ENCODE results near the gene YWHAE. TPM values are rescaled to one million over a fixed set of nuclear protein-coding genes. Genes with fewer than 3 reads are reported as not detected.
"Not testable (repeated sequence)": the region's sequence is repeated elsewhere in the genome, so short reads cannot be mapped to it uniquely, and the experiment has no call there.

Gene YWHAE
- total RNA-seq, 1 donor from 2014 or later, result 493 TPM

GRCh38 chr17:1322014-1322428 is 78.0 kb downstream of the YWHAE start:
- Mint-ChIP-seq H3K27me3 (peaks cover 10% of the 10 kb centered on the region), H3K27ac (no peak overlapping the region), H3K9me3 (no peaks in the 10 kb centered on the region), H3K4me1 (peaks cover 2% of the 10 kb centered on the region), H3K4me3 (no peak overlapping the region), H3K36me3 (ENCODE audit: low read depth) (no peaks in the 10 kb centered on the region)
- intact Hi-C loops (cut with micrococcal nuclease), result no loop called here
- DNase-seq, result no peak

- no peak overlapping the region for H3K4me3 Mint-ChIP-seq
- no peaks in the 10 kb centered on the region for H3K36me3 Mint-ChIP-seq (ENCODE audit: low read depth)
- peaks cover 8% of the 10 kb centered on the region for H3K27me3 Mint-ChIP-seq
- intact Hi-C loops (cut with micrococcal nuclease), result no loop called here
- H3K27ac Mint-ChIP-seq, result no peak overlapping the region
- H3K4me1 Mint-ChIP-seq, result no peaks in the 10 kb centered on the region
- H3K9me3 Mint-ChIP-seq, result no peaks in the 10 kb centered on the region
- DNase-seq, result no peak
Observed at GRCh38 chr17:1315891-1316403, 84.1 kb downstream of the YWHAE start.

- Mint-ChIP-seq H3K36me3 (ENCODE audit: low read depth) (no peaks in the 10 kb centered on the region), H3K4me3 (no peak overlapping the region), H3K9me3 (no peaks in the 10 kb centered on the region), H3K4me1 (no peaks in the 10 kb centered on the region), H3K27me3 (peaks cover 8% of the 10 kb centered on the region), H3K27ac (no peak overlapping the region)
- DNase-seq, result no peak
- intact Hi-C loops (cut with micrococcal nuclease), result no loop called here
Observed at GRCh38 chr17:1315409-1315808, 84.6 kb downstream of the YWHAE start.

DNA sequence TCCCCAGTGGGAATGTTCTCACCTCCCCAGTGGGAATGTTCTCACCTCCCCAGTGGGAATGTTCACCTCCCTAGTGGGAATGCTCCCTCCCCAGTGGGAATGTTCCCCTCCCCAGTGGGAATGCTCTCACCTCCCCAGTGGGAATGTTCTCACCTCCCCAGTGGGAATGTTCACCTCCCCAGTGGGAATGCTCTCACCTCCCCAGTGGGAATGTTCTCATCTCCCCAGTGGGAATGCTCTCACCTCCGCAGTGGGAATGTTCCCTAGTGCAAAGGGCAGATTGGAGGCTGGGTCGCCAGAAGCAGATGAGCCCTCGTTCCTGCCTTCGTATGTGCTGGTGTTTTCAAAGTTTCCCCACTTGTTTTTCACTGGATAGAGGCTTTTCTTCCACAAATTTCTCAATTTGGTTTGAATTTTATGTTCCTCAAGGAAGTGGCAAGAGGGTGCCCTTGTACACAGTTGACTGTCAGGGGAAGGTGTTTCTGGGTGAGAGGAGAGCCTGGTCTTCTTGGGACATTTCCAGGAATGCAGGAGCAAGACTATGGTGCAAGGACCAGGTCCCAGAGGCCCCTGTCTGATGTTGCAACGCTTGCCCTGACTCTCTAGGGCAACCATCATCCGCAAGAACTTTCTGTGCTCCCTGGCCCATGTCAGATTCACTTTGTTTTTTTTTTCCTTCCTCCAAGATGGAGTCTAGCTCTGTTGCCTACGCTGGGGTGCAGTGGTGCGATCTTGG is 86.6 kb downstream of the YWHAE start:
- DNase-seq, result no peak
- Mint-ChIP-seq H3K36me3 (ENCODE audit: low read depth) (no peaks in the 10 kb centered on the region), H3K9me3 (no peaks in the 10 kb centered on the region), H3K4me1 (no peaks in the 10 kb centered on the region), H3K27ac (no peak overlapping the region), H3K27me3 (peaks cover 6% of the 10 kb centered on the region), H3K4me3 (no peak overlapping the region)
- intact Hi-C loops (cut with micrococcal nuclease), result no loop called here

DNA sequence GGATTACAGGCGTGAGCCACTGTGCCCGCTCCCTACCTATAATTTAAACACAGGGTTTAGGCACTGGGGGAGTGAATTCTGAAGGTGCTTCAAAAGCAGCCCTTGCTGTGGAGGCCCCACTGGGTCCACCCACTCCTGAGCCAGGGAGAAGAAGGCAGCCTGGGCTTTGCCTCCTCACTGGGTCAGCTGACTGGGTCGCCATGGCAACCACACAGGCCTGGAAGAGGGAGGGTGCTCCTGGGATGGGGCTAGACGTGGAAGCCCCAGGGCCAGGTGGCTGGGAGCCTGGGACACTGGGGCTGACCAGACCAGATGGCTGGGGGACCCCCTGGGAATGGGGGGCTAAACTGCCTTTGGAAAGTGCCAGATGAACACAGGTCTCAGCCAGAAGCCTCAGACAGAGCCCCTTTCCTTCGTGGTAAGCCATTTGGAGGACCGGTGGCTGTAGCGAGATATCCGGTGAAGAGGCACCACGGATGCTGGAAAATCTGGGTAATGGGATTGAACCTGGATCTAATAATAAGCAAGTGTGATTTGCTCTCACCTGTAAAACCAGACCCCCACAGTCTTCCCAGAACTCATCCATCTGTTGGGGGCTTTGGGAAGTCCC is 87.7 kb downstream of the YWHAE start:
- no peak for DNase-seq
- Mint-ChIP-seq H3K36me3 (ENCODE audit: low read depth) (no peaks in the 10 kb centered on the region), H3K9me3 (no peaks in the 10 kb centered on the region), H3K4me3 (no peak overlapping the region), H3K27ac (no peak overlapping the region), H3K4me1 (peaks cover 1% of the 10 kb centered on the region), H3K27me3 (peaks cover 8% of the 10 kb centered on the region)
- intact Hi-C loops (cut with micrococcal nuclease), result no loop called here

GRCh38 chr17:1307829-1308228 is 92.2 kb downstream of the YWHAE start:
- H3K27me3 Mint-ChIP-seq; H3K4me3 Mint-ChIP-seq; H3K9me3 Mint-ChIP-seq; H3K36me3 Mint-ChIP-seq (ENCODE audit: low read depth); intact Hi-C loops (cut with micrococcal nuclease); H3K4me1 Mint-ChIP-seq; DNase-seq; H3K27ac Mint-ChIP-seq: not testable (repeated sequence)

DNA sequence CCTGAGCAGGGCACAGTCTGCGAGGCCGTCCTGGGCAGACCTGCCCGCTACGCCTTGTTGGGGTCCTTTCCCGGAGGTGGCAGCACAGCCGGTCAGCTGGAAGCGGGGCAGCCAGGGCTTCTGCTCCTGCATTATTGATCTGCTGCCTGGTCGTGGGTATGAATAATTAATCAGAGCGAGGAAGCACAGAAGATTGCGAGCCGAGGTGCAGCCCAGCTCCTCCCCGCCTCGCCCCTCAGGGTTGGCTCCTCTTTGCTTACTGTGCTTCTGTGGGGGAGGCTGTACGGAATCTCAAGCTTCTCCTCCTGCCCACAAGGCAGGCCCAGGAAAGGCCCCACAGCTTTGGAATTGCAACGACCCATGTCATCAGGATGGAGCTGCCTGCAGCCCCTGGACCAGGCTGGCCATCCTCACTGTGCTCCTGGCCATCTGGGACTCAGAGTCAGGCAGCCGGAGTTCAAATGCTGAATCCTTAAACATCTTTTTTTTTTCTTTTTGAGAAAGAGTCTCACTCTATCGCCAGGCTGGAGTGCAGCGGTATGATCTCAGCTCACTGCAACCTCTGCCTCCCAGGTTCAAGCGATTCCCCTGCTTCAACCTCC is 95.0 kb downstream of the YWHAE start:
- H3K36me3 Mint-ChIP-seq (ENCODE audit: low read depth), result no peaks in the 10 kb centered on the region
- peaks cover 8% of the 10 kb centered on the region for H3K4me1 Mint-ChIP-seq
- peaks cover 8% of the 10 kb centered on the region for H3K27me3 Mint-ChIP-seq
- H3K9me3 Mint-ChIP-seq, result no peaks in the 10 kb centered on the region
- no peak for DNase-seq
- H3K4me3 Mint-ChIP-seq, result no peak overlapping the region
- H3K27ac Mint-ChIP-seq, result no peak overlapping the region
- intact Hi-C loops (cut with micrococcal nuclease), result no loop called here

- DNase-seq, result no peak
- no peak overlapping the region for H3K4me3 Mint-ChIP-seq
Observed at GRCh38 chr17:1304522-1304921, 95.5 kb downstream of the YWHAE start.

GRCh38 chr17:1302761-1303160 is 97.3 kb downstream of the YWHAE start:
- intact Hi-C loops (cut with micrococcal nuclease), result no loop called here
- no peak overlapping the region for H3K27ac Mint-ChIP-seq

More at GRCh38 chr17:1304522-1304921, 95.5 kb downstream of the YWHAE start:
- intact Hi-C loops (cut with micrococcal nuclease), result no loop called here
- Mint-ChIP-seq H3K9me3 (no peaks in the 10 kb centered on the region), H3K27me3 (peaks cover 8% of the 10 kb centered on the region), H3K27ac (no peak overlapping the region), H3K4me1 (peaks cover 8% of the 10 kb centered on the region), H3K36me3 (ENCODE audit: low read depth) (no peaks in the 10 kb centered on the region)

GRCh38 chr17:1301546-1301945 is 98.5 kb downstream of the YWHAE start:
- no peak for DNase-seq
- no peak overlapping the region for H3K27ac Mint-ChIP-seq
- H3K4me3 Mint-ChIP-seq, result no peak overlapping the region
- no peaks in the 10 kb centered on the region for H3K9me3 Mint-ChIP-seq
- H3K36me3 Mint-ChIP-seq (ENCODE audit: low read depth), result no peaks in the 10 kb centered on the region
- peaks cover 23% of the 10 kb centered on the region for H3K4me1 Mint-ChIP-seq
- intact Hi-C loops (cut with micrococcal nuclease), result no loop called here
- H3K27me3 Mint-ChIP-seq, result peaks cover 3% of the 10 kb centered on the region

More at GRCh38 chr17:1302761-1303160, 97.3 kb downstream of the YWHAE start:
- Mint-ChIP-seq H3K27me3 (peaks cover 7% of the 10 kb centered on the region), H3K36me3 (ENCODE audit: low read depth) (no peaks in the 10 kb centered on the region), H3K9me3 (no peaks in the 10 kb centered on the region), H3K4me1 (peaks cover 21% of the 10 kb centered on the region), H3K4me3 (no peak overlapping the region)
- DNase-seq, result no peak

- no peaks in the 10 kb centered on the region for H3K36me3 Mint-ChIP-seq (ENCODE audit: low read depth)
- intact Hi-C loops (cut with micrococcal nuclease), result no loop called here
- H3K27me3 Mint-ChIP-seq, result peaks cover 2% of the 10 kb centered on the region
- no peaks in the 10 kb centered on the region for H3K9me3 Mint-ChIP-seq
- H3K27ac Mint-ChIP-seq, result no peak overlapping the region
- peaks cover 31% of the 10 kb centered on the region for H3K4me1 Mint-ChIP-seq
- H3K4me3 Mint-ChIP-seq, result no peak overlapping the region
- no peak for DNase-seq
Observed at GRCh38 chr17:1300371-1300905, 99.6 kb downstream of the YWHAE start.

DNA sequence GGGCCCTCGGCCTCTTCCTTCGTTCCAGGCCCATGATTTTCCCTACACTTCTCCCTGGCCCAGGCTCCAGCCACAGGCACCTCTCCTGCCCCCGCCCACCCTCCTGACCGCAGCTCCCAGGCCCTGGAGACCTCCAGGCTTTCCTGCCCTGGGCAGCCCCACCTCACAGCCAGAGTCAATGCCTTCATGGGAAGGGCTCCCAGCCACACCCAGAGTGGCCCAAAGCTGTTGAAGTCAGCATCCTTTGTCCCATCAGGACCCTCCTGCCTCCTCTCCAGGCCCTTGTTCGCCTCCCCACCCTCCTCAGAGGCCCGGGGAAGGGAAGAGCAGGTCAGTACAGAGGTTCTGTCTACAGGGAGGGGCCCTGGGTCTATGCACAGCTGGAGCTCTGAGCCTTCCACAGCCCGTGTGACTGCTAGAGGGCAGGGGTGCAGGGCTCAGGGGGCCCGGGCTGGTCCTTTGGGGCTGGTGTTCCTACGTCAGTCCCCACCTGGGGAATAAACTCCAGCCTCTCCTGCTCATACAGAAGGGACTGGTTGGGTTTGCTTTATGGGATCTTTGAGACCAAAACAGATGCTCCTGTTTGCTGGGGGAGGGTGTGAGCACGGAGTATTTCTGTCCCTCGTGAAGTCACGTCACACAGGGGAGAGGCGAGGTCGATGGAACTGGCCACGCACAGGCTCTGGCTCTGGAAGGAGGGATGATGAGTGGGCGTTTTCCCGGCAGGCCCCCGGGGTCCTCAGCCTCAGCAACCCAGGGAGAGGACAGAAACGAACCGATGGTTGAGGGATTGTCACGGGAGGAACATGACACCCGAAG is 100.3 kb downstream of the YWHAE start:
- intact Hi-C loops (cut with micrococcal nuclease), result no loop called here
- Mint-ChIP-seq H3K27ac (no peak overlapping the region), H3K36me3 (ENCODE audit: low read depth) (no peaks in the 10 kb centered on the region), H3K4me3 (no peak overlapping the region), H3K9me3 (no peaks in the 10 kb centered on the region), H3K4me1 (peaks cover 36% of the 10 kb centered on the region), H3K27me3 (peaks cover 2% of the 10 kb centered on the region)
- DNase-seq, result no peak

- Mint-ChIP-seq H3K9me3 (peaks cover 1% of the 10 kb centered on the region), H3K27me3 (peaks cover 2% of the 10 kb centered on the region), H3K36me3 (ENCODE audit: low read depth) (peaks cover 3% of the 10 kb centered on the region), H3K27ac (no peak overlapping the region), H3K4me1 (peaks cover 47% of the 10 kb centered on the region), H3K4me3 (peak overlapping the region; percentile 40)
- intact Hi-C loops (cut with micrococcal nuclease), result no loop called here
- peak; percentile 81 for DNase-seq
Observed at GRCh38 chr17:1298606-1299005, 101.4 kb downstream of the YWHAE start.
